ENCODE measurements around the gene ZC3H8.
"Not testable (repeated sequence)": the region's sequence is repeated elsewhere in the genome, so short reads cannot be mapped to it uniquely, and the experiment has no call there.

Gene ZC3H8

GRCh38 chr2:112293636-112294401 is 39.0 kb upstream of the ZC3H8 start:
- Histone ChIP-seq H3K9me3 (ENCODE audit: control insufficient read depth, insufficient read depth, low read length) (no peaks in the 10 kb centered on the region), H3F3A (ENCODE audit: control insufficient read depth, insufficient read depth) (no peaks in the 10 kb centered on the region), H3K4me3 (ENCODE audit: low read length) (no peak overlapping the region), H3K9me2 (replicated peaks; ENCODE audit: control insufficient read depth, low read length) (no peaks in the 10 kb centered on the region), H4K20me1 (ENCODE audit: control insufficient read depth, insufficient read depth, low read depth, low read length) (no peaks in the 10 kb centered on the region), H3K4me1 (ENCODE audit: control insufficient read depth, low read length) (no peaks in the 10 kb centered on the region), H3K79me2 (ENCODE audit: control insufficient read depth, low read length) (no peaks in the 10 kb centered on the region), H3K27ac (ENCODE audit: low read depth, low read length) (no peak overlapping the region), H3K27me3 (ENCODE audit: control insufficient read depth, low read length) (no peaks in the 10 kb centered on the region), H3K4me2 (ENCODE audit: low read length) (no peak overlapping the region), H3K36me3 (ENCODE audit: control insufficient read depth, low read length) (no peaks in the 10 kb centered on the region)
- no peak for TF ChIP-seq CTCF (IDR thresholded peaks at IDR 0.05; ENCODE audit: low read depth, low read length, poor library complexity, severe bottlenecking)
- TF ChIP-seq EZH2phosphoT487 (IDR thresholded peaks at IDR 0.05; ENCODE audit: borderline replicate concordance, low read length), result no peak

GRCh38 chr2:112290648-112291047 is 35.8 kb upstream of the ZC3H8 start:
- TF ChIP-seq CTCF (IDR thresholded peaks at IDR 0.05; ENCODE audit: low read depth, low read length, poor library complexity, severe bottlenecking) (no peak), EZH2phosphoT487 (IDR thresholded peaks at IDR 0.05; ENCODE audit: borderline replicate concordance, low read length) (no peak)
- no peaks in the 10 kb centered on the region for H3K36me3 ChIP-seq (ENCODE audit: control insufficient read depth, low read length)
- no peaks in the 10 kb centered on the region for H3K79me2 ChIP-seq (ENCODE audit: control insufficient read depth, low read length)
- H3K4me3 ChIP-seq (ENCODE audit: low read length), result no peak overlapping the region
- no peaks in the 10 kb centered on the region for H3K27me3 ChIP-seq (ENCODE audit: control insufficient read depth, low read length)
- H3F3A ChIP-seq (ENCODE audit: control insufficient read depth, insufficient read depth), result no peaks in the 10 kb centered on the region
- no peaks in the 10 kb centered on the region; the same call in 1 of the 2 replicates for H4K20me1 ChIP-seq (ENCODE audit: control insufficient read depth, insufficient read depth, low read depth, low read length)
- H3K27ac ChIP-seq (ENCODE audit: low read depth, low read length), result no peak overlapping the region
- no peaks in the 10 kb centered on the region for H3K4me1 ChIP-seq (ENCODE audit: control insufficient read depth, low read length)
- no peak overlapping the region for H3K4me2 ChIP-seq (ENCODE audit: low read length)
- H3K9me3 ChIP-seq (ENCODE audit: control insufficient read depth, insufficient read depth, low read length), result no peaks in the 10 kb centered on the region
- no peaks in the 10 kb centered on the region for H3K9me2 ChIP-seq (replicated peaks; ENCODE audit: control insufficient read depth, low read length)

GRCh38 chr2:112290088-112290487 is 35.2 kb upstream of the ZC3H8 start:
- no peak overlapping the region for H3K27ac ChIP-seq (ENCODE audit: low read depth, low read length)
- no peaks in the 10 kb centered on the region; the same call in 1 of the 2 replicates for H4K20me1 ChIP-seq (ENCODE audit: control insufficient read depth, insufficient read depth, low read depth, low read length)
- H3K4me3 ChIP-seq (ENCODE audit: low read length), result no peak overlapping the region
- no peaks in the 10 kb centered on the region for H3K79me2 ChIP-seq (ENCODE audit: control insufficient read depth, low read length)
- H3K4me1 ChIP-seq (ENCODE audit: control insufficient read depth, low read length), result no peaks in the 10 kb centered on the region
- H3K36me3 ChIP-seq (ENCODE audit: control insufficient read depth, low read length), result no peaks in the 10 kb centered on the region
- H3K4me2 ChIP-seq (ENCODE audit: low read length), result no peak overlapping the region
- H3K9me2 ChIP-seq (replicated peaks; ENCODE audit: control insufficient read depth, low read length), result no peaks in the 10 kb centered on the region
- no peaks in the 10 kb centered on the region for H3K9me3 ChIP-seq (ENCODE audit: control insufficient read depth, insufficient read depth, low read length)
- H3K27me3 ChIP-seq (ENCODE audit: control insufficient read depth, low read length), result no peaks in the 10 kb centered on the region
- TF ChIP-seq EZH2phosphoT487 (IDR thresholded peaks at IDR 0.05; ENCODE audit: borderline replicate concordance, low read length) (no peak), CTCF (IDR thresholded peaks at IDR 0.05; ENCODE audit: low read depth, low read length, poor library complexity, severe bottlenecking) (no peak)
- H3F3A ChIP-seq (ENCODE audit: control insufficient read depth, insufficient read depth), result no peaks in the 10 kb centered on the region

- not testable (repeated sequence) for H3K9me3 ChIP-seq (ENCODE audit: control insufficient read depth, insufficient read depth, low read length); H3K27me3 ChIP-seq (ENCODE audit: control insufficient read depth, low read length); H3K79me2 ChIP-seq (ENCODE audit: control insufficient read depth, low read length); H3K4me1 ChIP-seq (ENCODE audit: control insufficient read depth, low read length); H3K36me3 ChIP-seq (ENCODE audit: control insufficient read depth, low read length); H3K9me2 ChIP-seq (replicated peaks; ENCODE audit: control insufficient read depth, low read length); H3K4me2 ChIP-seq (ENCODE audit: low read length); H3K4me3 ChIP-seq (ENCODE audit: low read length); H3K27ac ChIP-seq (ENCODE audit: low read depth, low read length); H3F3A ChIP-seq (ENCODE audit: control insufficient read depth, insufficient read depth); H4K20me1 ChIP-seq (ENCODE audit: control insufficient read depth, insufficient read depth, low read depth, low read length)
Observed at GRCh38 chr2:112283535-112283934, 28.7 kb upstream of the ZC3H8 start.

- H3K27me3 ChIP-seq (ENCODE audit: control insufficient read depth, low read length); H3K4me1 ChIP-seq (ENCODE audit: control insufficient read depth, low read length); H3K79me2 ChIP-seq (ENCODE audit: control insufficient read depth, low read length); H3K36me3 ChIP-seq (ENCODE audit: control insufficient read depth, low read length); H3K9me2 ChIP-seq (replicated peaks; ENCODE audit: control insufficient read depth, low read length); H3K9me3 ChIP-seq (ENCODE audit: control insufficient read depth, insufficient read depth, low read length); H4K20me1 ChIP-seq (ENCODE audit: control insufficient read depth, insufficient read depth, low read depth, low read length); H3K27ac ChIP-seq (ENCODE audit: low read depth, low read length); H3F3A ChIP-seq (ENCODE audit: control insufficient read depth, insufficient read depth); H3K4me2 ChIP-seq (ENCODE audit: low read length); H3K4me3 ChIP-seq (ENCODE audit: low read length): not testable (repeated sequence)
Observed at GRCh38 chr2:112282066-112282465, 27.2 kb upstream of the ZC3H8 start.
